Epithelial cell of proximal tubule (primary cell): ENCODE data around the gene HDAC4. TPM values are rescaled to one million over a fixed set of nuclear protein-coding genes. Genes with fewer than 3 reads are reported as not detected.
"Not testable (repeated sequence)": the region's sequence is repeated elsewhere in the genome, so short reads cannot be mapped to it uniquely, and the experiment has no call there.

ENCODE experiments used
- DNase-seq: peaks from one replicate; pipeline ENCODE4 v3.0.0-alpha.2; 2011; ENCODE audit warnings: low read depth
- H3K4me3 ChIP-seq: 2 replicates; pipeline ENCODE4 v1.5.1; 2011; ENCODE audit warnings: low read depth, mild to moderate bottlenecking, low read length
- total RNA-seq: library from RNA; depleted of rRNA; stranded (reverse); fragments of >200 nt; gene quantifications from 2 replicates; pipeline ENCODE4 v1.2.3, GENCODE V29; 2015
- TF ChIP-seq, protein P1 (sequence below): conservative IDR thresholded peaks from 2 replicates; pipeline ENCODE4 v1.5.1; 2012; ENCODE audit warnings: low read depth, mild to moderate bottlenecking, low read length

Gene HDAC4
- total RNA-seq, 1 donor from 2014 or later = 23.2 TPM

DNA sequence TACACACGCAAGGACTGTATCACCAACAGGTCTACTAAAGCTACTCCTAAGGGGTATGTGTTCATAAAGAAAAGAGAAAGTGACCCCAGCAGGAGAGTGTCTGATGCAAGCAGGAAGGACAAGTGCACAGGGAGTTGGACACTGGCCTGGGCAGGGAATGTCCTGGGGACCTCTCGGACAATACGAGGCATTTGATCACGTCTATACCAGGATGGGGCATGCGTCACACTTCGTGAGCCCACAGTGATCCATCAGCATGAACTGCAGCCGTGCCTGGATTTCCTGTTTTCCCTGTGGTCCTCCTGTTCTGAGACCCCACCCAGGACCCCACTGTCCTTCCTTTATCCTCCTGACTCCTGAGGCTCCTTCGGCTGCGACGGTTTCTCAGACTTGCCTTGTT lies 113.9 kb downstream of the HDAC4 start:
- no peak for DNase-seq
- no peak overlapping the region for H3K4me3 ChIP-seq
- TF ChIP-seq, protein P1, sequence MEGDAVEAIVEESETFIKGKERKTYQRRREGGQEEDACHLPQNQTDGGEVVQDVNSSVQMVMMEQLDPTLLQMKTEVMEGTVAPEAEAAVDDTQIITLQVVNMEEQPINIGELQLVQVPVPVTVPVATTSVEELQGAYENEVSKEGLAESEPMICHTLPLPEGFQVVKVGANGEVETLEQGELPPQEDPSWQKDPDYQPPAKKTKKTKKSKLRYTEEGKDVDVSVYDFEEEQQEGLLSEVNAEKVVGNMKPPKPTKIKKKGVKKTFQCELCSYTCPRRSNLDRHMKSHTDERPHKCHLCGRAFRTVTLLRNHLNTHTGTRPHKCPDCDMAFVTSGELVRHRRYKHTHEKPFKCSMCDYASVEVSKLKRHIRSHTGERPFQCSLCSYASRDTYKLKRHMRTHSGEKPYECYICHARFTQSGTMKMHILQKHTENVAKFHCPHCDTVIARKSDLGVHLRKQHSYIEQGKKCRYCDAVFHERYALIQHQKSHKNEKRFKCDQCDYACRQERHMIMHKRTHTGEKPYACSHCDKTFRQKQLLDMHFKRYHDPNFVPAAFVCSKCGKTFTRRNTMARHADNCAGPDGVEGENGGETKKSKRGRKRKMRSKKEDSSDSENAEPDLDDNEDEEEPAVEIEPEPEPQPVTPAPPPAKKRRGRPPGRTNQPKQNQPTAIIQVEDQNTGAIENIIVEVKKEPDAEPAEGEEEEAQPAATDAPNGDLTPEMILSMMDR = no peak

DNA sequence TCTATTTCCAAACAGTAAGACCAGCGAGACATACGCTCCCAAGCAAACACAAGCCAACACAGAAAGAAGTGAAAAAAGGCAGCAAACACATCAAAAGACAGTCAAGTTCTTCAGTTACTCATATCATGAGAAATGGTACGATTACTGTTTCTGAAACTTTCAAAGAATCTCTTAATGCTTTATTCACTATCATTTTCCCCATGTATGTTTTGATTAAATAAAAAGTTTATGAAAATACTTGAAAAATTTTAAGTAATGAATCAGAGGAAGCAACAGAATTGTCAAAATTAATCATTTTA lies 114.9 kb downstream of the HDAC4 start:
- TF ChIP-seq, protein P1 = no peak
- no peak overlapping the region for H3K4me3 ChIP-seq
- DNase-seq = no peak

- no peak for DNase-seq
- H3K4me3 ChIP-seq = peak overlapping the region; percentile 27
- TF ChIP-seq, protein P1 = no peak
Measured at GRCh38 chr2:239285071-239285931, 115.5 kb downstream of the HDAC4 start.

DNA sequence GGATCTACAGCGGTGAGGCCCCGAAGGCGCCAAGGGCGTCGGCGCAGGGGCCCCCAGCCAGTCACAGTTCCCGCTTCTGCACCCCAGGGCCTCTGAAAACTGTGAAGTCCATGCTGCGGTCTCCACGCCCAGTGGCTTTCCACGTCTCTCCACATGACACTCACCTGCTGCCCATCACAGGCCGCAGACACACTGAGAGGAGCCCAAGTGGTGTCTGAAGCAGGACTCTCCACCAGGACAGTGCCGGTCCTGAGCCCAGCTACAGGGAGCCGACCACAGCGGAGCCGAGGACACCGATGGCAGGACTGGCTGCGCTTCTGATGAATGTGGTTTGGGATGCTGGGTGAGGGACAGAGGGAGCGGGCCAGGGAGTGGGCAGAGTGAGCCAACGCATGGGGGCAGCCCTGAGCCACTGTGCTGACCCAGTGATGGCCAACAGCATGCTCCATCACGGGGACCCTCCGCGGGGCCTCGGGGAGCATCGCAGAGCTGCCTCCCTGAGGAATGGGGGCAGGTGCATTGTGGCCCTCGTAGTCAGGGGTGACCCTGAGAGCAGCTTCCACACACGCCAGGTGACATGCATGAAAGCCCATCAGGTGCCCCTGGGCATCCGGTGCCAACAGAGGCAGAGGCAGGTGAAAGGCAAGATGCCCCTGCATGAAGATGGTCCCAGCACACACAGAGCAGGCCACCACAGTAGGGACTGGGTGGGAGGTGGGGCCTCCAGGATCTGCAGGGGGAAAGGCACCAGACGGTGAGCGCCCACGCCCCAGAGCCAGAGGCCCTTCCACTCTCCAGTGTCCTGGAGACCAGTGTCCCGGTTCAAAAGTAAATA lies 116.6 kb downstream of the HDAC4 start:
- no peak overlapping the region for H3K4me3 ChIP-seq
- TF ChIP-seq, protein P1 = peak; percentile 26
- DNase-seq = no peak

DNA sequence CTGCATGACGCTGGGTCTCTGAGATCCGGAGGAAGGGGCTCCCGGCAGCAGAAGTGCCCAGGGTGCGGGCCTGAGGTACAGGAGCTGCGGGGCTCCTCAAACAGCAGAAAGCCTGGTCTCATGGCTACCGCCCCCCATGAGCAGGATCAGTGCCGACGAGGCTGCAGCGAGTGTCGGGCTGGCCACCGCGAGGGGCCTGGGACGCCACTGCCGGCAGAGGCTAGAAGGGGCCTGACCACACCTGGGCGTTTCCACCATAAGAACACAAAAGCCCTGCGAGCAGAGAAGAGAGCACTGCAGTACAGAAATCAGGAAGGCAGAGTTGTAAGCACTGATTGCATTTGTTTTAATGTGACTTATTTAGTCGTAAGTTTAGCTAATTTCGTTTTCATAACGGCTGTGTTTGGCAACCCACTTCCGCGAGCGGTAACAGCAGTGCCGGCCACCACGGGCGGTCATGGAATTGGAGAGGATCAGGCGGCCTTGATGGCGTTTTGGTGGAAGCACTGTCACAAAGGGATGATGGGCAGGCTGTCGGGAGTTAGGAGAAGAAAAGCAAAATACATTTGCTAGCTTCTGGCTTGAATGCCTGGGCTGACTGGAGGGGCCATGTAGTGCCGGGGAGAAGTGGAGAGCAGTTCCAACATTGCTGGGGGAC lies 117.4 kb downstream of the HDAC4 start:
- TF ChIP-seq, protein P1 = no peak

DNA sequence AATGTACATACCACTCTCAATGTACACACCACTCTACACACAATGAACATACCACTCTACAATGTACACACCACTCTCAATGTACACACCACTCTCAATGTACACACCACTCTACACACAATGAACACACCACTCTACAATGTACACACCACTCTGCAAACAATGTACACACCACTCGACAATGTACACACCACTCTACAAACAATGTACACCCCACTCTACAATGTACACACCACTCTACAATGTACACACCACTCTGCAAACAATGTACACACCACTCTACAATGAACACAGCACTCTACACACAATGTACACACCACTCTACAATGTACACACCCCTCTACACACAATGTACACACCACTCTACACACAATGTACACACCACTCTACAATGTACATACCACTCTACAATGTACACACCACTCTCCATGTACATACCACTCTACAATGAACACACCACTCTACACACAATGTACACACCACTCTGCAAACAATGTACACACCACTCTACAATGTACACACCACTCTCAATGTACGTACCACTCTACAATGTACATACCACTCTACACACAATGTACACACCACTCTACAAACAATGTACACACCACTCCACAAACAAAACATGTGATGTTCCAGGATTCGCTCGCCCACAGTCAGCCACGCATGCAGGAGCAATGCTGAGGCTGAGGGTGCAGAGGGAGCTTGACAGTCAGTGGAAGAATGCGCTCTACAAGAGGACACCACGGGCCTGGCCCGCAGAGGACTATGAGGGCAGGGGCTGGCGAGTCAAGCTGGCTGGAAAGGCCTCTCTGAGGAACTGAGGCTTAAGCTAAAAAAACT lies 118.2 kb downstream of the HDAC4 start:
- no peak for DNase-seq
- H3K4me3 ChIP-seq = no peak overlapping the region
- TF ChIP-seq, protein P1 = no peak

More for the DNA sequence above, 117.4 kb downstream of the HDAC4 start:
- DNase-seq = no peak
- H3K4me3 ChIP-seq = no peak overlapping the region

DNA sequence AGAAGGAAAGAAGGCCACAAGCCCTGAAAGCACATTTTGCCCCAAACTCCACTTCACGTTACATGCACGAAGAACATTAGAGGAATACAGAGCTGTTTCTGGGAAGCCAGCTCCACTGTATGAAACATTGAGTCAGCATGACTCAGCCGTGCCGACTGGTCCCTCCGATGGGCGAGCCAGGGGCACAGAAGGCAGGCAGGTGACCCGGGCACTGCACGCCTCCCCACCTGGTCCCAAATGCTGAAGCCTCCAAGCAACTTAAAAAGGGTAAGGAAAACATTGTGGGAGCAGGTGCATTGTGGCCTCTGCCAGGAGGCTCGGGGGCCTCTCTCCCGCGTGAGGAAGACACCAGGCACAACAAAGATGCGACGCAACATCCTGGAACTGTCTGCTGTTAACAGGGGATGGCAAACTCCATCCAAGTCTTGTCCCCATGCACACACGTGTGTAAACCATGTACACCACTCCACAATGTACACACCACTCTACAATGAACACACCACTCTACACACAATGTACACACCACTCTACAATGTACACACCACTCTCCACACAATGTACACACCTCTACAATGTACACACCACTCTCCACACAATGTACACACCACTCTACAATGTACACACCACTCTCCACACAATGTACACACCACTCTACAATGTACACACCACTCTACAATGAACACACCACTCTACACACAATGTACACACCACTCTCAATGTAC lies 120.4 kb downstream of the HDAC4 start:
- H3K4me3 ChIP-seq, DNase-seq: not testable (repeated sequence)
